ENCODE measurements around the gene BABAM2.
A peak's percentile ranks its signal among the peaks of the same experiment; 100 is the strongest.
"Not testable (repeated sequence)": the region's sequence is repeated elsewhere in the genome, so short reads cannot be mapped to it uniquely, and the experiment has no call there.

Gene BABAM2

DNA sequence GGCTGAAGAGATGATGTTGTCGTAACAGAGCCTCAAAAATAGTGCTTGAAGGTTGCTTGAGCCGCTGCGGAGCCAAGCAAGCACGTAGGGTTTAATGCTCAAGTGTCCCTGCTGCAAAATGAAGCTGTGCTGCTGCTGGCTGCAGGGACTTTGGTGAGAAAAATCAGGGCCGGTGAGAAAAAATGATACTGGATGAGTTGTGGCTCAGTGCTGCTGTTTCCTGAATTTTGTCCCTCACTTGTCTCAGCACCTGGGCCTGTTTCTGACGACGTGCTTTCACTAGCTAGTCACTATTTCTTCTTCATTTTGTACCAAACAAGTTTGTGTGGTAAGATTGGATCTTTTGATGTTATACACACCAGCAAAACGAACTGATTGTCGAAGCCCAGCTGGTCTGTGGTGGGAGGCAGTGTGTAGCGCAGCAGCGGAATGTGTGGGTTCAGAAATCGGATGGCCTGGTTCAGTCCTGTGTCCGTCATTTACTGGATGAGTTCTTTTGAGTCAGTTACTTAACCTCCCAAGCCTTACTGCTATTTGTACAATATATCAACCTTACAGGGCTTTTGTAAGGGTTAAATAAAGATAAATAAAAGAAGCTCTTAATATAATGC is 329.3 kb downstream of the BABAM2 start:
- no peak for DNase-seq

DNA sequence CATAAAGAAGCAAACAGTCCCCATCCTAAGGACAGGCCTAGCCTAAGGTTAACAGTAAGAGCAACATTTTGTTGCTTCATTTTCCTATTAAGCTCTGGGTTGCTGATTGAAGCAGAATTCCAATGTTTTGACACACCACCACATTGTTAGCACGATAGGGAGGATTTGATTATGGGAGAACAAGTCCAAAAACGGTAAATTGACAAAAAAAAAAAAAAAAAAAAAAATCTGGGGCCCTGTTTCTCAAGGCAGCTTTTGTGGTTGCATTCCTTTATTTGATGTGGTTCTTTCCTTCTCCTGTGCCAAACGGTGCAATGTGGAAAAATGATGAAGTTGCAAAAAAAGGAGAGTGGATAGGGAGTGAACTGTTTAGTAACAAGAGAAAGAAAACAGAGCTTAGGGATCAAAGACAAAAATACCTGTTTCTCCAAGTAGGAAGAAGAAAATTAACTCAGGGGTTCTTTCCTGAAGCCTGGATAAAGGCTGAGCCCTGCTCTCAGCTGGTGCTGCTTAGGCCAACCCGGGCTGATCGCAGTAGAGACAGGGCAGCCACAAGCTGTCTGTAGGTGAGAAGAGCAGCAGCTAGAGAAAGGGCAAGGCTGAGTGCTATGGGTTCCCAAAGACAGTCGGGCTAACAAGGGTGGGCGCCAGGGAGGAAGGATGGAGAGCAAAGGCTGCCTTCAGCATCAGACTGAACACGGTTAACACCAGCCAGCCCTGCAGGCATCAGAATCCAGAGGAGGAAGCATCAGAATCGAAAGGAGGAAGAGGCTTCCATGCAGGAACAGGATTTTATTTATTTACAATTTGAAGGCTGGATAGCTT is 334.3 kb downstream of the BABAM2 start:
- no peak for DNase-seq

DNA sequence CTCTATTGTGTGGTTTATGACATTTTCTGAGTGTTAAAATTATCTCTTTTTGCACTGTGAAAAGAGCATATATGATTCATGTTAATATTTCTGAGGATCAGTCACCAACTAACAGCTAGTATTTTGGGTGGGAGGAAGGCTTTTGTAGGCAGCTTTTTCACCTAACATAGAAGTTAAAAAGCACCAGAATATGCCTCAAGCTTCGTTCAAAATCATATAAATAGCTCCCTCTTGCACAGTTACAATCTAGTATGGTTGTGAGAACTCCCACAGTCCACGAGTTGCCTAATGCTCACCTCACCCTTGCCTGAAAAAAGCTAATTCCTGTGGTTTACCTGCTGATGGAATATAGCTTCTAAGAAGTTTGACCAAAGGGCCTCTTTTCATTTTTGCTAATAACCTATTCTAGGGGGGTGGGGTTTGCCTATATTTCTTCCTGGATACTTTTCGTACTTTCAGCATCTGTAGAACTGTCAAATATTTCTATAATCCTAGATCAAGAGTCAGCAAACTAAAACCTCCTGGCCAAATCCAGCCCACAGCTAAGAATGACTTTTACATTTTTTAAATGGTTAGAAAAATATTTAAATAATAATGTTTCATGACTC is 335.0 kb downstream of the BABAM2 start:
- no peak for DNase-seq

DNA sequence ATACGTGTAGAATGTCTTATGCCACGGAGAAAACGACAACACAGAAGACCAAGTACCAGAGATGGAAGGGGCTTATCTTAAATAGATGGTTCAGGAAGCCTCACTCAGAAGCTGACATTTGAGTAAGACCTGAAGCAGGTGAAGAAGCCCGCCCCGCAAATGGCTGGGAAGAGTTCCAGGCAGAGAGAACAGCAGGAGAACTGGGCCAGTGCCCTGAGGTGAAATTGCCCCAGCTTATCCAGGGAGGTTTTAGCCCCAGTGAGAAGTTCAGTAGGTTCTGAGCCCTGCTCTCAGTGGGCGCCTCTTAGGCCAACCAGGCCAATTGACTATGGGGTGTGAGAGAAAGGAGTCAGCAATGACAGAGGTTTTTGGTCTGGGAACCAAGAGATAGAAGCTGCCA is 336.0 kb downstream of the BABAM2 start:
- DNase-seq = no peak

DNA sequence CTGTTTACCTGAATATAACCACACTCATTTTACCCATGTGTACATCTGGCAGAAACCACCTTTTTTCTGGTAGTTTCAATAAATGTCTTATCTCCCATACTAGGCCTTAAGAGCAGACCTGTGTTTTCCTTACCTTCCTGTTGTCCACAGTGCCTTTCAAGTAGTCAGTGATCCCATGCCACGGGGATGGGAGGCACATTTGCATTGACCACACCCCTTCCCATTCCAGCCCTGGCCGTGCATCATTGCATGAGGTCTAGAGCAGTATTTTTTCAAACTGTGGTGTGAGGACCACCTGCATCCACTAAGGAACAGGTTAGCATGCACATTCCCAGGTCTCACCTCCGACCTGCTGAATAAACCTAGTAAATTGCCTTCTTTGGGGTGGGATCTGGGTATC is 337.0 kb downstream of the BABAM2 start:
- DNase-seq = no peak

DNA sequence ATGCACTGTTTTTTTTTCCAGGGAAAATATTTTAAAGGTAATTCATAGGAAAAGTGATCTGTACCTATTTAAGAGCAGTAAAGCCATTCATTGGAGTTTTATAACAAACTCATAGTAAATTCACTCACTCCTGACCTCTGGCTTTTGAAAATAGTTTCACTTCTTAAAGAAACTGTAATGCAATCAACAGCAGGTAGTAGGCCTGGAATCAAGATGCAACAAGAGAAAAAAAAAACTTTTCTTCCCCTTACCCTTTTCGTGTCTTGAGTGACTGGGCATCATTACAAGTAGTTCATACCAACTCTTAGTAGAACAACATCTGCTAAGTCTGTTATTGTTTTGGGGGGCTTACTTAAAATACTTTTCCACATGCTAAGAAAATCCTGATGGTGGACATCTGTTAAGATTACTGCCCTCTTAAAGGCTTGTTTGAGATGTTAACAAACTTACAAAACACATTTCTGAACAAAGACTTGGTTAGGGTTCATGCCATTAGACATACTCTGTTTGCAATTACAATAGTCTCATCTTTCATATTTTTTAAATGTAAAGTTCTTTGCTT is 338.0 kb downstream of the BABAM2 start:
- no peak for DNase-seq

DNA sequence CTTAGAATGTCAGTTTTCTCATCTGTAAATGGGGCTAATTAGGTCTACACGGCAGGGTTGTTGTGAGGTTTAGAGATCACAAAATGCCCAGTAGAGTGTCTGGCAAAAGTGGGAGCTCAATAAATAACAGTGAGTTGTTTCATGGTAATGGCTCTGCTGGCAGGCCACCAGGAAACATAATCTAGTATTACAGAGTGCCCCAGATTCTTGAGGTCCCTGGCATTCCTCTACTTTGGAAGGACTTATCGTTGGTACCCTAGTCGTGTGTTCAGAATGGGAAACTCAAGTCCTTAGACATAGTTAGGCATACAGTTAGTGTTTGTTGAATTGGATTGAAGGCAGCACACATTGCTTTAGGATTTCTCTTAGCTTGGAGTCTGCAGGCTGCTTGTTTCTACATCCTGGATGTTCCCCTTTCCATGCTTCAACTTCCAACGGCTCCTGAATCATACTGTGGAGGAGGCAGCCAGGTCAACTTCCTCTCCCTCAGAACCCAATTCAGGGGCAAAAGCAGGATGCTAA is 340.6 kb downstream of the BABAM2 start:
- DNase-seq = no peak

DNA sequence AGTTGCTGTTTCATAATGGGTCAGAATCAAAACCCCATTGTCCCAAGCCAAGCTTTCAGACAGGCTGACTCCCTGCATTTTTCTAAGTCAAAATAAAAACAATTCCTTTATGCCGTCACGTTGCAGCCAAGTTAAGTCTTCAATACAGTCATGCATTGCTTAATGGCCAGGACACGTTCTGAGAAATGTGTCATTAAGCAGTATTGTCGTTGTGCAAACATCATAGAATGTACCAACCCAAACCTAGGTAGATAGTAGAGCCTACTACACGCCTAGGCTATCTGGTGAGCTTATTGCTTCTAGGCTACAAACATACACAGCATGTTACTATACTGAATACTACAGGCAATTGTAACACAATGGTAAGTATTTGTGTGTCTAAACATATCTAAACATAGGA is 341.8 kb downstream of the BABAM2 start:
- no peak for DNase-seq

DNA sequence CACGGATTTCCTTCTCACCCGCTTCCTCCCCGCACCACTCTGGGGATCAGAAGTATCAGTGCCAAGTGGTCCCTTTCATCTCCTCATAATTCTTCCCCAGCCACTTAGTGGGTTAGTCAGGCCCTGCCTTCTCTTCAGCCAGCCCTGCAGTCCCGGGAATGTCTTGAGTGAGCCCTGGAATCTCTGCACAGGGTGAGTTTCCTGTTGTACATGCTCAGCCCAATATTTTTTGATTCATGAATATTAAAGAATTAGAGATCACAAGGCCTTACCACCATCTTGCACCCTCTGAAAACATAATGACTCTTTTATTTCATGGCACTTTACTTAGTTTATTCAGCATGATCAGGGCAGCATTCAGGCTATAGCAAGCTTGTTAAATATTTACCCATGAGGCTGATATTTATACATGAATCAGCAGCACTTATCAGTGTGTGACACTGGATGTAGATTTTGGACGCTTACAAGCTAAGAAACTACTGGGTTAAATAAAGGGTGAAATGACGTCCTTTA is 342.7 kb downstream of the BABAM2 start:
- DNase-seq = no peak

DNA sequence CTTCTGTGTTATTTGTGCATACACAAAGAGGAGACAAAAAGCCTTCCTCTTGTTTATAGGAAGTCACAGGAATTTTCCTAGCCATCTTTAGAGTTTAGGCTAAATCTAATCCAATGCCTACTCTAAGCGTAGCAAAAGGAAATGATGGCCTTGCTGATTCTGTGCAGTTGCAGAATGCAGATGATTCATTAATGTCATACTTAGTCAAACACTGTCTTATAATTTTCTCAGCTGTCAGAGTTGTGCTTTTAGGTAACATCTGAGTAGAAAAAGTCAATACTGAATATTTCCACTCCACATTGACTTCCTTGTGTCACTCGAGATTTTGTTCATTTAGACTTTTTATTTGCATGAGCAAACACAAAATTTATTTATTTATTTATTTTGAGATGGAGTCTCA is 344.3 kb downstream of the BABAM2 start:
- DNase-seq = no peak

DNA sequence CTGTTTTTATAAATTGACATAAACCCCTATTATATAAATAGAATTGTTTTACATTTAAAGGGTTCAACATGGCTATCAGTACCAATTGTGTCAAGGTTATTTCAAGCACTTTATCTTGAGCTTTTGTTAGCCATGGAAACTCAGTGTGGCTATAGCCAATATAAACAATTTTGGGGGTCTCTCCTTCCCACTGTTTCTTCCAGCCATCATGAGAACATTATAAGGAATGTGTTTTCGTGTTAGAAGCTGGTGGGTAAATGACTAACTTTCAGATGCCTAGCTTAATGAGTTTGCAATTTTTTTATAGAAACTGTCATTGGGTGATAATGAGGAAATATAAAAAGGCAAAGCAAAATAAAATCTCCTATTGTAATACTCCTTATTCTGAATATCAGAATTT is 348.7 kb downstream of the BABAM2 start:
- no peak for DNase-seq

DNA sequence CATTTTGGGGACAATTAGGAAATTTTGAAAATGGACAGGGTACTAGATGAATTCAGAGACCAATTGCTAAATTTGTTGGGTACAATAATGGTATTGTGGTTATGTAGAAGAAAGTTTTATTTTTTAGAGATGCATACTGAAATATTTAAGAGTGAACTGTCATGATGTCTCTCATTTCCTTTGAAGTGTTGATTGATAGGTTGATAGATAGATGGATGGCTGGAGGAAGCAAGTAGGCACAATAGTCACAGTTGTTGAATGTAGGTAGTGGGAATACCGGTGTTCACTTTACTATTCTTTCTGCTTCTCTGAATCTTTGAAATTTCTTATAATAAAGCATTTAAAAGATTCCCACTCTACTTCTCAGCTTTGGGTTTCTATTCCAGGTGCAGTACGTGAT is 350.4 kb downstream of the BABAM2 start:
- DNase-seq = no peak

DNA sequence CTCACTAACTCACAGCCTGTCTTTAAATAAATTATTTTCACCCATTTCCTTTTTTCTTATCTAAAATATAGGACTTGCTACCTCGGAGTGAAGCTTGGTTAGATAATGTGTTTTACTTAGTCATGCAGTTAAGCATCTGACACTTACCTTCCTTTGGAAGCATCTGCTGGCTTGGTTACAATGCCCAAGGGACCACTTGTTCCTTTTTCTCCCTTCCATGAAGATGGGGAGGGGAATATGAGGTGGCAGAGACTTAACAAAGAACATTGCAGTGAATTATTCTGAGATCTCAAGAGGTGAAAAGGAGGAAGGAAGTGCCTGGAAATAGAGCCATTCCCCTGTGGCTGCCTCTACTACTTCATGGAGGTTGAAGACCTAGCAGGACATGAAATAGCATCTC is 356.8 kb downstream of the BABAM2 start:
- no peak for DNase-seq

DNA sequence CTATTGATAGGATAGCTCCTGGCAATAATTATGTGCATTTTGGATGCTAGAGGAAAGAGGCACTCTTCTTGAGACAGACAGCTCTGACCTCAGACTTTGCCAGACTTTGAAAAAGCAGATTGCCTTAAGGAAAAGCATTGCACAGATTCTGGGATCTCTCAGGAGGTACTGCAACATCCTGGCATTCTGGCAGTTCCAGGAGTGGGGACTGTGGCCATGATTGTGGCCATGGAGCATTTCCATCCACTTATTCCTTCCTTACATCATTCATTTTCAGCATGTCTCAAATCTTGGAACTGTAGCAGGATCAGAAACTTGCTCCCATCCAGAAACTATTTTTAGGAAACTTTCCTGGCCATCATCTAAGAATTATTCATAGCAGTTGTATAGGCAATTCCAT is 357.2 kb downstream of the BABAM2 start:
- DNase-seq = no peak

DNA sequence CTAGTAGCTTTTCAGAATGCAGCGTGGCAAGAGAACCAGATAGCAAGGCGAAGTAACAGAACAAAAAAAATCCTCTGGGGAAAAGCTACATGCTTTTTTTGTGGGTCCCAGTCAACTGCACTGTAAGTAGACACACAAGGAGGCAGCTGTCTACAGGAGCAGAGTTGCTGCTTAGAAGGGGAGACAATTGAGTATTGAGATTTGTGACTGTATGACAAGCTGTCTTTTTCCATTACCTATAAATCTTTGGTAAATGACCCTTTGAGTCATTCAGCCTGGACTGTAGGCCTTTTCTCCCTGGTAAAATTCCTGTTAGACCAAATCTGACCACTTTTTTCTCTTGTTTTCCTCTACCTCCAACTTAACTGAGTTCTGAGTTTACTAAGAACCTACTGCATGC is 358.0 kb downstream of the BABAM2 start:
- DNase-seq = no peak

DNA sequence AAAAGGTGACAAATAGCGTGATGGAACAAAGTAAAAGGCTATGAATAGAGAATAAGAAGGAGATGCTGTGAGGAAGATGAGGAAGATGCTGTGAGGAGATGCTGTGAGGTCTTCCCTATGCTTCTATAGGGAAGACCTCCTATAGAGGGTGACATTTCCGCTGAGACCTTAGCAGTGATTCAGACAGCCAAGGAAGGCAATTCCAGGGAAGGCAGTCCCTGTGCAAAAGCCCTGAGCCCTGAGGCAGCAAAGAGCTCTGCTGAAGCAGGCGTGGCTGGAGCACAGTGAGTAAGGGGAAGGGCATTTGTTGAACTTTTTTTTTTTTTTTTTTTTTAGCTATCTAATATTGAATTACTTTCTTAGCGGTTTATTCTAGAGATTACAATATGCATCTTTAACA is 359.5 kb downstream of the BABAM2 start:
- DNase-seq = no peak

DNA sequence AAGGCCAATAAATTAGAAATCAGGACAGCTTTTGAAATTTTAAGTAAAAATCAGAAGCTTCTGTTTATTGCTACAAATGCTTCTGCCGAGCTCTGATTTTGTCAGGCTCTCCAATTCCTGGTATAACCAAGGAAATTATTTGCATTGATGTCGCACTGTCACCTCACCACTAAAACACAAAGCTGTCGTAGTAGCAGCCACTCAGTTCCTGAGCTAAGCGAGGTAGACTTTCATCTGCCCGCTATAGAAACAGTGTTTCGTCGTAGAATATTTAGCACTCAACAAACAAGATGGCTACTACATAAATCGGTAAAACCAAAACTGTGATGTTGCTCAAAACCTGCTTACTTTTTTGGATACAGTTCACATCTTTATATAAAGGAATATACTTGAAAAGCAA is 360.8 kb downstream of the BABAM2 start:
- DNase-seq = no peak

DNA sequence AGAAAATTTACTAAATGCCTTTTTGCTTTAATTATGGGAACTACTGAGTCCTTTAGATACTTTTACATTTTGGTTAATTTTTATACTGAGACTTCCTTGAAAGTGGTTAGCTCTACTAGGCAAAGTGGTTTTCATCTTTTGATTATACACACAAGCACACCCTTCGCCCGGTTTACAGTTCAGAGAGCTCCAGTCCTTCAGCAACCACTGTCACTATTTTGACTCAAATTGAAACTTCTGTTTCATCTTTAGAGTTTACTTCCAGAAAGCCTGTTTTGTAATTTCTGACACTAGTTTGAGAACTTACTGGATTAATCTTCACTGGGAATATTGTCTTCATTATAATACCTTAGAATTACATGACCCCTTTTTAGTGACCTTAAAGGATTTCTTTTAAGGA is 361.8 kb downstream of the BABAM2 start:
- peak; percentile 43 for DNase-seq

DNA sequence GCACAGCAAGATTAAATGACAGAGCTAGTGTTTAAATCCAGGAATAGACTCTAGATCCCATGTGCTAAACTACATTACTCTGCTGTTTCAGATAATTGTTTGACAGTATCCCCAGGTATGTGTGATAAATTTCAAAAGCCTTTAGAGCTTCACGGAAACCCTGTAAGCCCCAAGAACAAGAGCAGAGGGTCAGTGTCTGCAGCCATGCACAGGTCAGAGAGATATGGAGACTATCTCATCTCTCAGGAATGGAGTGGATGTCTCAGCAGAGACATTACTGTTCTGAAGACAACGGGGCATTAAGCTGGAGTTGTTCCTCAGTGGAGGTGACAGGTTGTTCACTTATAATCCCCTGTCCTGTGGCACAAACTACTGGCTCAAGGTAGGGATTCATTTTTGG is 363.0 kb downstream of the BABAM2 start:
- DNase-seq = no peak

DNA sequence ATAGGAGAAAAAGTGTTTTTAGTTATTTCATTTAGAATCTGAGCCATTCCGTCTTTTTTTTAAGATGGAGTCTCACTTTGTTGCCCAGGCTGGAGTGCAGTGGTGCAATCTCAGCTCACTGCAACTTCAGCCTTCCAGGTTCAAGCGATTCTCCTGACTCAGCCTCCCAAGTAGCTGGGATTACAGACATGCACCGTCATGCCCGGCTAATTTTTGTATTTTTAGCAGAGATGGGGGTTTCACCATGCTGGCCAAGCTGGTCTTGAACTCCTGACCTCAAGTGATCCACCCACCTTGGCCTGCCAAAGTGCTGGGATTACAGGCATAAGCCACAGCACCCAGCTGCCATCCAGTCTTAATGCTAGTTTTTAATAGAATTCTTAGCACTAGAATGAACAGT is 364.7 kb downstream of the BABAM2 start:
- not testable (repeated sequence) for DNase-seq

DNA sequence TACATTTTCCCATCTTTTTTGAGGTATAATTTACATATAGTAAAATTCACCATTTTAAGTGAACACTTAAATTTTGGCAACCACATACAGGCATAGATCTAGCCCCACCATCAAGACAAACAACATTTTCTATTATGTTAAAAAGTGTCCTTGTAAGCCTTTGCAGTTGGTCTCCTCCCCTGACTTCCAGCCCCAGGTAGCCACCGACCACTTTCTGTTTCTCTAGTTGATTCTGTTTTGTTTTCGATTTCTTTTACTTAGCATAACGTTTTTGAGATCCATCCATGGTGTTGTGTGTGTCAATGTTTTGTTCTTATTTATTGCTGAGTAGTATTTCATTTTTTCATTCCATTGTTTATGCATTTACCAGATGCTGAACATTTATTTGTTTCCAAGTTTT is 366.7 kb downstream of the BABAM2 start:
- no peak for DNase-seq

DNA sequence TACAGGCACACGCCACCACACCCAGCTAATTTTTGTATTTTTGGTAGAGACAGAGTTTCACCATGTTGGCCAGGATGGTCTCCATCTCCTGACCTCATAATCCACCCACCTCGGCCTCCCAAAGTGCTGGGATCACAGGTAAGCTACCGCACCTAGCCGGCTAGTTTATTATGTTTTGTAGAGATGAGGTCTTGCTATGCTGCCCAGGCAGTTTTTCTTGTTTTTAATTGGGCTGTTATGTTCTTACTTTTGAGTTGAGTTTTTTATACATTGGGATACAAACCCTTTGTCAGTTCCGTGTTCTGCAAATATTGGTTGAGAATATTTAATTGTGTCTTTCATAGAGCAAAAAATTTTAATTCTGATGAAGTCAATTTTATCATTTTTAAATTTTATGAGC is 368.7 kb downstream of the BABAM2 start:
- not testable (repeated sequence) for DNase-seq

DNA sequence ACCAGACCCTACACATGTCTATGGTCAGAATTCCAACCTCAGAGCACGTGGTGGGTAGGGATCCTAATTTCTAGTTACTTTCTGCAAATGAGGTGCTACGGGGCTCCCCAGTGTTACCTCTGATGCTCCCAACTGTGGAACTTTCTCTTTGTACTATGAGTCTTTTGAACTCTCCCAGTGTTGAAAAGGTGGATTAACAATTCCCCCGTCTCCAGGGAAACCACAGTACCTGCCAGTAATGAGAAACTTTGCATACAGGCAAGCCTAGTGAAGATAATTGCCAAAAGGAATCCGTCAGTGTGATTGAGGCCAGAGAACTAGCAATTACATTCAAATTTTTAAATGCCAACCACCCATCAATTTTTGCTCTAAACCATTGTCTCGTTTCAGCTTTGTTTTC is 373.2 kb downstream of the BABAM2 start:
- no peak for DNase-seq

DNA sequence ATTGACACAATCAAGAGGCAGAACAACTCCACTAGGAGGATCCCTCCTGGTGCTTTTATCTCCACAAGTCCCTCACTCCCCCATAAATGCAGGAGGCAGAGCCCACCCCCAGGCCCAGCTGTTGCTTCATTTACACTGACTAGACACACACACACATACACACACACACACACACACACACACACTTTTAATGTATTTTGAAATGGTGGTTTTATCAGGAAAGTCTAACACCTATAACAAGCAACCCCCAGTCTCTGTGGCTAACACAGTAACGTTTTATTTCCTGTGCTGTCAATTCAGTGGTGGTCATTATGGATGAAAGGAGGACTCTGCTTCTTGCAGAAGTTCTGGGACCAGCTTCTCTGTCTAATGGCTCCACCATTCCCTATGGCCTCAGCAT is 376.8 kb downstream of the BABAM2 start:
- DNase-seq = no peak

All from activated CD4-positive, alpha-beta T cell treated with anti-CD3 and anti-CD28 coated beads for 48 hours (primary cell).